HG03342 (cell line): ENCODE results near the gene BEND6.
"Not testable (repeated sequence)": the region's sequence is repeated elsewhere in the genome, so short reads cannot be mapped to it uniquely, and the experiment has no call there.

Experiments used
- ATAC-seq: cut with Tn5 transposase; IDR thresholded peaks from one replicate; pipeline ENCODE4 v1.9.1; 2021; ENCODE audit warnings: mild to moderate bottlenecking, moderate library complexity; ENCODE audit not compliant: unreplicated experiment

BEND6 gene

GRCh38 chr6:56977192-56977591 is 22.3 kb downstream of the BEND6 start:
- no peak for ATAC-seq

- no peak for ATAC-seq
Observed at GRCh38 chr6:56978530-56978929, 23.6 kb downstream of the BEND6 start.

- ATAC-seq = no peak
Observed at GRCh38 chr6:56984361-56984760, 29.5 kb downstream of the BEND6 start.

- no peak for ATAC-seq
Observed at GRCh38 chr6:56984884-56985283, 30.0 kb downstream of the BEND6 start.

- no peak for ATAC-seq
Observed at GRCh38 chr6:56986611-56987010, 31.7 kb downstream of the BEND6 start.

GRCh38 chr6:56988145-56988544 is 33.2 kb downstream of the BEND6 start:
- ATAC-seq = no peak

GRCh38 chr6:56992036-56992435 is 37.1 kb downstream of the BEND6 start:
- no peak for ATAC-seq

- ATAC-seq = no peak
Observed at GRCh38 chr6:56992703-56993102, 37.8 kb downstream of the BEND6 start.

GRCh38 chr6:56995347-56995902 is 40.5 kb downstream of the BEND6 start:
- no peak for ATAC-seq

GRCh38 chr6:56996401-56996800 is 41.5 kb downstream of the BEND6 start:
- ATAC-seq = no peak

- no peak for ATAC-seq
Observed at GRCh38 chr6:56999049-56999448, 44.1 kb downstream of the BEND6 start.

GRCh38 chr6:56999748-57000147 is 44.8 kb downstream of the BEND6 start:
- ATAC-seq = not testable (repeated sequence)

GRCh38 chr6:57002197-57002596 is 47.3 kb downstream of the BEND6 start:
- ATAC-seq = no peak

- no peak for ATAC-seq
Observed at GRCh38 chr6:57004292-57004691, 49.4 kb downstream of the BEND6 start.

GRCh38 chr6:57006101-57006500 is 51.2 kb downstream of the BEND6 start:
- ATAC-seq = no peak

- not testable (repeated sequence) for ATAC-seq
Observed at GRCh38 chr6:57008069-57008468, 53.2 kb downstream of the BEND6 start.

GRCh38 chr6:57013521-57013926 is 58.6 kb downstream of the BEND6 start:
- no peak for ATAC-seq

- no peak for ATAC-seq
Observed at GRCh38 chr6:57017069-57017468, 62.2 kb downstream of the BEND6 start.

GRCh38 chr6:57017841-57018240 is 62.9 kb downstream of the BEND6 start:
- no peak for ATAC-seq

GRCh38 chr6:57019434-57019833 is 64.5 kb downstream of the BEND6 start:
- ATAC-seq = no peak

GRCh38 chr6:57021086-57021720 is 66.3 kb downstream of the BEND6 start:
- ATAC-seq = peak; percentile 78

GRCh38 chr6:57024321-57024720 is 69.4 kb downstream of the BEND6 start:
- no peak for ATAC-seq

GRCh38 chr6:57024775-57025174 is 69.9 kb downstream of the BEND6 start:
- ATAC-seq = no peak
